ENCODE measurements around the gene GTPBP4. TPM values are rescaled to one million over a fixed set of nuclear protein-coding genes. Genes with fewer than 3 reads are reported as not detected.
A peak's percentile ranks its signal among the peaks of the same experiment; 100 is the strongest.

Gene GTPBP4
- total and polyA plus RNA-seq, 4 donors: 9.8 to 15.1 (median 12.1) TPM

DNA sequence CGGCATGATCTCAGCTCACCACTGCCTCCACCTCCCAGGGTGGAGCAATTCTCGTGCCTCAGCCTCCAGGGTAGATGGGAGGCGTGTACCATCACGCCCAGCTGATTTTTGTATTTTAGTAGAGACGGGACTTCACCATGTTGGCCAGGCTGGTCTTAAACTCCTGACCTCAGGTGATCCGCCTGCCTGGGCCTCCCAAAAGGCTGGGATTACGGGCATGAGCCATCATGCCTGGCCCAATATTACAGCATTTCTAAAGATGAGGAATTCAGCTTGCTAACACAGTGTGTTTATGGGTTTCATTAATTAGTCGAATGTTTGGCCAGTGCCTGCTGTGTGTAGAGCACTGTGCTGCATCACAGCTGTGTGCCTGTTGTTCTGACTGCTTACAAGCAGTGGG, 71.7 kb downstream of the GTPBP4 start (continued):
- TF ChIP-seq, protein P1, sequence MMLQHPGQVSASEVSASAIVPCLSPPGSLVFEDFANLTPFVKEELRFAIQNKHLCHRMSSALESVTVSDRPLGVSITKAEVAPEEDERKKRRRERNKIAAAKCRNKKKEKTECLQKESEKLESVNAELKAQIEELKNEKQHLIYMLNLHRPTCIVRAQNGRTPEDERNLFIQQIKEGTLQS (IDR thresholded peaks at IDR 0.05): no peak
- TF ChIP-seq GABPA (IDR thresholded peaks at IDR 0.05 in 1 of 2, conservative IDR thresholded peaks at IDR 0.05 in 1 of 2) (no peak), FOXA2 (IDR thresholded peaks at IDR 0.05) (no peak), YY1 (IDR thresholded peaks at IDR 0.05) (no peak)

DNA sequence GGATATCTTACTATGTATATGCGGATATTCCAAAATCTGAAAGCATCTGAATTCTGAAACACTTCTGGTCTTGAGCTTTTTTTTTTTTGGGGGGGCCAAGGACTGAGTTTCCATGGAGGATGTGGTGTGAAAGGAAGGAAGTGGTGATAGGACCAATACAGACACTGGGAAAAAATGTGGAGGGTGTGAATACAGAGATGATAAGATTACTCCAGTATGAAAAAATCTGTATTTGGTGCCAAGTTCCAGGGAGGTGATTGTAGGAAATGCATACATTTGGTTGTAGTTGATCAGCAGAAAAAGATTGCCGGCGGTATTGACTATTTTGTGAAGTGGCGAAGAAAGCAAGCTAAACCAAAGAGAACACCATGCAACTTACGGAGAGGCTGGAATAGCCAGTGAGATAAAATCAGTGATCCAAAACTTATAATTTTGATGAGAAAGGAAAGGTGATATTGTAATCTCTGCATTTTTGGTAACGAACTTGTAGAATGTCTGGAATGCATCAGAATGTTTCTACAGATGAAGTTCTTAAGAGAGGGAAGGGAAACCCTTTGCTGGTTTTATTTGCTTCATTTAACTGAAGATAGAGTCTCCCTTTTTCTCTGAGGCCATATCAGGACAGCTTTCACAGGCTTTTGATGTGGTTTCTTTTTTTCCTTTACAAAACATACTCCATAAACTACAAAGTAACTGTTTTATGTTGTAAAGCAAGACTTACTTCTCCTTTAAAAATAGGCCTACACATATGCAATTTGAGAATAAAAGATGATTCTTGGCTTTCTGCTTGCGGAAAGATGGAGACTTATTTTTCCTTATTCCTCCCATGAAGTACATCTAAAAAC, 73.9 kb downstream of the GTPBP4 start:
- no peak for DNase-seq (ENCODE audit: low spot score)
- 89% methylated on average over 7 of the region's 7 CpGs for WGBS
- no peaks in the 10 kb centered on the region for H3K27me3 ChIP-seq (ENCODE audit: control insufficient read depth in 4 of 4, insufficient read depth in 4 of 4, low read length in 3 of 4)
- TF ChIP-seq NR2F2 (IDR thresholded peaks at IDR 0.05) (peak; percentile 8), GABPA (IDR thresholded peaks at IDR 0.05 in 1 of 2, conservative IDR thresholded peaks at IDR 0.05 in 1 of 2) (no peak), FOXA2 (IDR thresholded peaks at IDR 0.05) (no peak), SP1 (IDR thresholded peaks at IDR 0.05) (no peak), JUND (IDR thresholded peaks at IDR 0.05) (no peak), RAD21 (IDR thresholded peaks at IDR 0.05) (no peak)
- TF ChIP-seq, protein P2, sequence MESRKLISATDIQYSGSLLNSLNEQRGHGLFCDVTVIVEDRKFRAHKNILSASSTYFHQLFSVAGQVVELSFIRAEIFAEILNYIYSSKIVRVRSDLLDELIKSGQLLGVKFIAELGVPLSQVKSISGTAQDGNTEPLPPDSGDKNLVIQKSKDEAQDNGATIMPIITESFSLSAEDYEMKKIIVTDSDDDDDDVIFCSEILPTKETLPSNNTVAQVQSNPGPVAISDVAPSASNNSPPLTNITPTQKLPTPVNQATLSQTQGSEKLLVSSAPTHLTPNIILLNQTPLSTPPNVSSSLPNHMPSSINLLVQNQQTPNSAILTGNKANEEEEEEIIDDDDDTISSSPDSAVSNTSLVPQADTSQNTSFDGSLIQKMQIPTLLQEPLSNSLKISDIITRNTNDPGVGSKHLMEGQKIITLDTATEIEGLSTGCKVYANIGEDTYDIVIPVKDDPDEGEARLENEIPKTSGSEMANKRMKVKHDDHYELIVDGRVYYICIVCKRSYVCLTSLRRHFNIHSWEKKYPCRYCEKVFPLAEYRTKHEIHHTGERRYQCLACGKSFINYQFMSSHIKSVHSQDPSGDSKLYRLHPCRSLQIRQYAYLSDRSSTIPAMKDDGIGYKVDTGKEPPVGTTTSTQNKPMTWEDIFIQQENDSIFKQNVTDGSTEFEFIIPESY (IDR thresholded peaks at IDR 0.05): no peak
- TF ChIP-seq, protein P3, sequence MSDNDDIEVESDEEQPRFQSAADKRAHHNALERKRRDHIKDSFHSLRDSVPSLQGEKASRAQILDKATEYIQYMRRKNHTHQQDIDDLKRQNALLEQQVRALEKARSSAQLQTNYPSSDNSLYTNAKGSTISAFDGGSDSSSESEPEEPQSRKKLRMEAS (IDR thresholded peaks at IDR 0.05): no peak
- no peak overlapping the region for H3K9ac ChIP-seq (ENCODE audit: low read depth in 1 of 2, low read length in 2 of 2)
- H3K36me3 ChIP-seq (ENCODE audit: control insufficient read depth in 4 of 4, insufficient read depth in 3 of 4, low read depth in 1 of 4, low read length in 3 of 4): peaks cover 0 to 3% (median 0%) of the 10 kb centered on the region in 4 donors
- no peaks in the 10 kb centered on the region for H3K9me3 ChIP-seq (ENCODE audit: control insufficient read depth in 4 of 4, low read length in 3 of 4)
- H3K4me1 ChIP-seq (ENCODE audit: control insufficient read depth in 4 of 4, insufficient read depth in 4 of 4, low read length in 3 of 4): peaks cover 9 to 21% (median 10%) of the 10 kb centered on the region in 4 donors
- no peak overlapping the region for H3K4me3 ChIP-seq (ENCODE audit: low read depth in 1 of 3, low read length in 3 of 3)
- no peak overlapping the region for H3K27ac ChIP-seq (ENCODE audit: low read depth in 1 of 2, low read length in 2 of 2)

DNA sequence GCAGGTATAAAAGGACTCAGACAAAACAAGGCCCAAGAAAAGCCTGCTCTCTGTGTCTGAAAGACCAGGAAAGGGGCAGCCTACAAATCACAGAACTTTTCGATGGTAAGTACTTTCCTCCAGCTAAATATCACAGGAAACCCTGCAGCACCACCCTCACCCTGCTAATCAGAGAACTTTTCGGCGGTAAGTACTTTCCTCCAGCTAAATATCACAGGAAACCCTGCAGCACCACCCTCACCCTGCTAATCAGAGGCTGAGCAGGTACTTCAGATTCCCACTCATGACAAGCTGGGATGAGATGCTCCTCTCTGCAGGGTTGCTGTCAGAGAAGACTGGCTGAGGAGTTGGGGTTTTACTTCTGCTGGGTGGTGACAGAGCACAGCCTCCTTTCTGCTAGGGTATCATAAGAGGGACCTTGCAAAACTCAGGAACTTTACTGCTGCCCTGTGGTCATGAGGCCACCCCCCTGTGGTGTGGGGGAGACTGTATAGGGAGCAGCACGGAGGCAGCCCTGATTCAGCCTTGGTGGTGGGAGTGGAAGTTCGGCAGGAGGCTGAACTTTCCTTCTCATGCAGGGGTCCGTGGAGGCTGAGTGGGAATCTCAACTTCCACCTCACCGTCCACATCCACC, 75.1 kb downstream of the GTPBP4 start:
- TF ChIP-seq NR2F2 (IDR thresholded peaks at IDR 0.05): no peak
- TF ChIP-seq JUND (IDR thresholded peaks at IDR 0.05): no peak
- TF ChIP-seq SP1 (IDR thresholded peaks at IDR 0.05): no peak
- no peak for TF ChIP-seq EGR1 (IDR thresholded peaks at IDR 0.05; ENCODE audit: low read depth in 2 of 2)
- TF ChIP-seq, protein P4, sequence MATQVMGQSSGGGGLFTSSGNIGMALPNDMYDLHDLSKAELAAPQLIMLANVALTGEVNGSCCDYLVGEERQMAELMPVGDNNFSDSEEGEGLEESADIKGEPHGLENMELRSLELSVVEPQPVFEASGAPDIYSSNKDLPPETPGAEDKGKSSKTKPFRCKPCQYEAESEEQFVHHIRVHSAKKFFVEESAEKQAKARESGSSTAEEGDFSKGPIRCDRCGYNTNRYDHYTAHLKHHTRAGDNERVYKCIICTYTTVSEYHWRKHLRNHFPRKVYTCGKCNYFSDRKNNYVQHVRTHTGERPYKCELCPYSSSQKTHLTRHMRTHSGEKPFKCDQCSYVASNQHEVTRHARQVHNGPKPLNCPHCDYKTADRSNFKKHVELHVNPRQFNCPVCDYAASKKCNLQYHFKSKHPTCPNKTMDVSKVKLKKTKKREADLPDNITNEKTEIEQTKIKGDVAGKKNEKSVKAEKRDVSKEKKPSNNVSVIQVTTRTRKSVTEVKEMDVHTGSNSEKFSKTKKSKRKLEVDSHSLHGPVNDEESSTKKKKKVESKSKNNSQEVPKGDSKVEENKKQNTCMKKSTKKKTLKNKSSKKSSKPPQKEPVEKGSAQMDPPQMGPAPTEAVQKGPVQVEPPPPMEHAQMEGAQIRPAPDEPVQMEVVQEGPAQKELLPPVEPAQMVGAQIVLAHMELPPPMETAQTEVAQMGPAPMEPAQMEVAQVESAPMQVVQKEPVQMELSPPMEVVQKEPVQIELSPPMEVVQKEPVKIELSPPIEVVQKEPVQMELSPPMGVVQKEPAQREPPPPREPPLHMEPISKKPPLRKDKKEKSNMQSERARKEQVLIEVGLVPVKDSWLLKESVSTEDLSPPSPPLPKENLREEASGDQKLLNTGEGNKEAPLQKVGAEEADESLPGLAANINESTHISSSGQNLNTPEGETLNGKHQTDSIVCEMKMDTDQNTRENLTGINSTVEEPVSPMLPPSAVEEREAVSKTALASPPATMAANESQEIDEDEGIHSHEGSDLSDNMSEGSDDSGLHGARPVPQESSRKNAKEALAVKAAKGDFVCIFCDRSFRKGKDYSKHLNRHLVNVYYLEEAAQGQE (IDR thresholded peaks at IDR 0.05): no peak
- TF ChIP-seq, protein P5, sequence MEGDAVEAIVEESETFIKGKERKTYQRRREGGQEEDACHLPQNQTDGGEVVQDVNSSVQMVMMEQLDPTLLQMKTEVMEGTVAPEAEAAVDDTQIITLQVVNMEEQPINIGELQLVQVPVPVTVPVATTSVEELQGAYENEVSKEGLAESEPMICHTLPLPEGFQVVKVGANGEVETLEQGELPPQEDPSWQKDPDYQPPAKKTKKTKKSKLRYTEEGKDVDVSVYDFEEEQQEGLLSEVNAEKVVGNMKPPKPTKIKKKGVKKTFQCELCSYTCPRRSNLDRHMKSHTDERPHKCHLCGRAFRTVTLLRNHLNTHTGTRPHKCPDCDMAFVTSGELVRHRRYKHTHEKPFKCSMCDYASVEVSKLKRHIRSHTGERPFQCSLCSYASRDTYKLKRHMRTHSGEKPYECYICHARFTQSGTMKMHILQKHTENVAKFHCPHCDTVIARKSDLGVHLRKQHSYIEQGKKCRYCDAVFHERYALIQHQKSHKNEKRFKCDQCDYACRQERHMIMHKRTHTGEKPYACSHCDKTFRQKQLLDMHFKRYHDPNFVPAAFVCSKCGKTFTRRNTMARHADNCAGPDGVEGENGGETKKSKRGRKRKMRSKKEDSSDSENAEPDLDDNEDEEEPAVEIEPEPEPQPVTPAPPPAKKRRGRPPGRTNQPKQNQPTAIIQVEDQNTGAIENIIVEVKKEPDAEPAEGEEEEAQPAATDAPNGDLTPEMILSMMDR (IDR thresholded peaks at IDR 0.05; ENCODE audit: low read depth, low read length, missing input control): no peak
- TF ChIP-seq GABPA (IDR thresholded peaks at IDR 0.05 in 1 of 2, conservative IDR thresholded peaks at IDR 0.05 in 1 of 2): no peak
- WGBS: 79% methylated on average over 7 of the region's 7 CpGs

More for the DNA sequence above, 75.1 kb downstream of the GTPBP4 start:
- Histone ChIP-seq H3K27me3 (ENCODE audit: control insufficient read depth in 4 of 4, insufficient read depth in 4 of 4, low read length in 3 of 4) (no peaks in the 10 kb centered on the region), H3K9me3 (ENCODE audit: control insufficient read depth in 4 of 4, low read length in 3 of 4) (no peaks in the 10 kb centered on the region), H3K9ac (ENCODE audit: low read depth in 1 of 2, low read length in 2 of 2) (no peak overlapping the region), H3K27ac (ENCODE audit: low read depth in 1 of 2, low read length in 2 of 2) (no peak overlapping the region), H3K36me3 (ENCODE audit: control insufficient read depth in 4 of 4, insufficient read depth in 3 of 4, low read depth in 1 of 4, low read length in 3 of 4) (peaks cover 0 to 3% (median 0%) of the 10 kb centered on the region in 4 donors), H3K4me1 (ENCODE audit: control insufficient read depth in 4 of 4, insufficient read depth in 4 of 4, low read length in 3 of 4) (peaks cover 0 to 11% (median 4%) of the 10 kb centered on the region in 4 donors), H3K4me3 (ENCODE audit: low read depth in 1 of 3, low read length in 3 of 3) (no peak overlapping the region)
- DNase-seq (ENCODE audit: low spot score): no peak
